Right atrium auricular region (tissue), 2 donors: ENCODE measurements around the gene GPC2. TPM values are rescaled to one million over a fixed set of nuclear protein-coding genes. Genes with fewer than 3 reads are reported as not detected.
A peak's percentile ranks its signal among the peaks of the same experiment; 100 is the strongest.
"Not testable (repeated sequence)": the region's sequence is repeated elsewhere in the genome, so short reads cannot be mapped to it uniquely, and the experiment has no call there.

Experiments used
- DNase-seq: peaks from one replicate; pipeline ENCODE4 v3.0.0-alpha.2; 2019; ENCODE audit warnings: low spot score
- H3K27ac ChIP-seq, 2 donors: fragments of 200-600 bp; sonication (generic); 1 replicate in 1 of 2; 2 replicates in 1 of 2; pipeline ENCODE4 v1.5.1; 2016 to 2019
- H3K27me3 ChIP-seq, 2 donors: fragments of 200-600 bp; sonication (generic); one replicate each; pipeline versions ENCODE4 v1.5.1 to v1.6.0; 2017 to 2019
- H3K36me3 ChIP-seq: fragments of 200-600 bp; sonication (generic); one replicate; pipeline ENCODE4 v1.5.1; 2016
- H3K4me1 ChIP-seq, 2 donors: fragments of 200-600 bp; sonication (generic); one replicate each; pipeline versions ENCODE4 v1.5.1 to v1.6.0; 2017 to 2019
- H3K4me3 ChIP-seq, 2 donors: fragments of 200-600 bp; sonication (generic); 1 replicate in 1 of 2; 2 replicates in 1 of 2; pipeline ENCODE4 v1.5.1; 2017 to 2019; ENCODE audit warnings: mild to moderate bottlenecking in 1 of 2, moderate library complexity in 1 of 2
- H3K9me3 ChIP-seq, 2 donors: fragments of 200-600 bp; sonication (generic); one replicate each; pipeline ENCODE4 v1.5.1; 2019
- total RNA-seq, 2 donors: library from RNA; depleted of rRNA; stranded (reverse); fragments of >200 nt; gene quantifications; one replicate each; pipeline ENCODE4 v1.1.0, GENCODE V29; 2016
- TF ChIP-seq, protein P1 (sequence below), 2 donors: fragments of 200-600 bp; sonication (generic); IDR thresholded peaks; one replicate each; pipeline ENCODE4 v1.5.1; 2019; ENCODE audit warnings: antibody characterized with exemption in 2 of 2

The GPC2 gene, protein sequence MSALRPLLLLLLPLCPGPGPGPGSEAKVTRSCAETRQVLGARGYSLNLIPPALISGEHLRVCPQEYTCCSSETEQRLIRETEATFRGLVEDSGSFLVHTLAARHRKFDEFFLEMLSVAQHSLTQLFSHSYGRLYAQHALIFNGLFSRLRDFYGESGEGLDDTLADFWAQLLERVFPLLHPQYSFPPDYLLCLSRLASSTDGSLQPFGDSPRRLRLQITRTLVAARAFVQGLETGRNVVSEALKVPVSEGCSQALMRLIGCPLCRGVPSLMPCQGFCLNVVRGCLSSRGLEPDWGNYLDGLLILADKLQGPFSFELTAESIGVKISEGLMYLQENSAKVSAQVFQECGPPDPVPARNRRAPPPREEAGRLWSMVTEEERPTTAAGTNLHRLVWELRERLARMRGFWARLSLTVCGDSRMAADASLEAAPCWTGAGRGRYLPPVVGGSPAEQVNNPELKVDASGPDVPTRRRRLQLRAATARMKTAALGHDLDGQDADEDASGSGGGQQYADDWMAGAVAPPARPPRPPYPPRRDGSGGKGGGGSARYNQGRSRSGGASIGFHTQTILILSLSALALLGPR
- under 1 TPM in 1 of 2 donors, not detected in 1; 0.12 TPM for total RNA-seq

DNA sequence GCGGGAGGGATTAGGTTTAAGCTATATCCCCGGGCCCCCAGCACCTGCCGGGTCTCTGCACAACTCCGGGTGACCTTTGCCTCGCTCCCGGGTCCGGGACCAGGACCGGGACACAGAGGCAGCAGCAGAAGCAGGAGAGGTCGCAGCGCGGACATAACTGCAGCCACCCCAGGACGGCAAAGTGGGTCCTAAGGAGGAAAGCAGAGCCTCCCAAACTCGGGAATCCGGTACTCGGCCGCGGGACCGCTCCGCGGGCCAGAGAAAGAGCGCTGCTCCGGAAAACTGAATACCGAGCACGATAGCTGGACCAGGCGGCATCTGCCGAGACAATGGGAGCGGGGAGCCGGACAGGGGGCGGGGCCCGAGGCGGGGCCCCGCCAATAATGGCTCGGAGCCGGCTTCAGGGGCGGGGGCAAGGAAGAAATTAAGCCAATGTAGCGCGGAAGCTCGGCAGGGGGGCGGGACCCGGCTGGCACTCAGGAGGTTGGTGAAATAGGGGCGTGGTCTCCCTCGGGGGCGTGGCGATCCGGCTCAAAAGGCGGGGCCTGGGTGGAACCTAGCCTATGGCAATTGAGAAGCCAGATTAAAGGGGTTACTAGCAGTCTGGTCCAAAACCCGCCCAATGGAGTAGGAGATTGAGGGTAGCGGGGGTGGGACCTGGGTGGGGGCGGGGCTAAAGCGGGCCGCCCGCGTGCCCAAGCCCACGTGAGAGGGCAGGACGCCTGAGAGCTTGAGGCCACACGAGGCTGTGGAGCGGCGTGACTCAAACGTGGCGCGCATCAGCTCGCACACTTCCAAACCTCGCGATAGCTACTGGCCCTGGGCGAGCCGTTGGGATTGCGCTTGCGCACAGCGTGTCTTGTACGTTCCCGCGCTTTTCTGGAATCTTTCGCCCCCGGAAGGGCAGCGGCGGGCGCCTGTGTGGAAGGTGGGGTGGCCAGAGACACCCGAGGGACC is at the start of gene GPC2, which contains the start of gene STAG3:
Gene GPC2 (minus strand): TSS at position 337 of the 957 bp plus-strand sequence. CDS start 182 bp downstream, at position 155.
Gene STAG3 (plus strand): TSS at position 874 of the 957 bp plus-strand sequence. CDS start 2,639 bp downstream, outside the sequence.
- TF ChIP-seq, protein P1, sequence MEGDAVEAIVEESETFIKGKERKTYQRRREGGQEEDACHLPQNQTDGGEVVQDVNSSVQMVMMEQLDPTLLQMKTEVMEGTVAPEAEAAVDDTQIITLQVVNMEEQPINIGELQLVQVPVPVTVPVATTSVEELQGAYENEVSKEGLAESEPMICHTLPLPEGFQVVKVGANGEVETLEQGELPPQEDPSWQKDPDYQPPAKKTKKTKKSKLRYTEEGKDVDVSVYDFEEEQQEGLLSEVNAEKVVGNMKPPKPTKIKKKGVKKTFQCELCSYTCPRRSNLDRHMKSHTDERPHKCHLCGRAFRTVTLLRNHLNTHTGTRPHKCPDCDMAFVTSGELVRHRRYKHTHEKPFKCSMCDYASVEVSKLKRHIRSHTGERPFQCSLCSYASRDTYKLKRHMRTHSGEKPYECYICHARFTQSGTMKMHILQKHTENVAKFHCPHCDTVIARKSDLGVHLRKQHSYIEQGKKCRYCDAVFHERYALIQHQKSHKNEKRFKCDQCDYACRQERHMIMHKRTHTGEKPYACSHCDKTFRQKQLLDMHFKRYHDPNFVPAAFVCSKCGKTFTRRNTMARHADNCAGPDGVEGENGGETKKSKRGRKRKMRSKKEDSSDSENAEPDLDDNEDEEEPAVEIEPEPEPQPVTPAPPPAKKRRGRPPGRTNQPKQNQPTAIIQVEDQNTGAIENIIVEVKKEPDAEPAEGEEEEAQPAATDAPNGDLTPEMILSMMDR (IDR thresholded peaks at IDR 0.05) = no peak
- peak within 1 kb of the TSS in 1 of 2 donors; percentile 18 for H3K27ac ChIP-seq
- no peaks in the 10 kb centered on the region for H3K36me3 ChIP-seq

DNA sequence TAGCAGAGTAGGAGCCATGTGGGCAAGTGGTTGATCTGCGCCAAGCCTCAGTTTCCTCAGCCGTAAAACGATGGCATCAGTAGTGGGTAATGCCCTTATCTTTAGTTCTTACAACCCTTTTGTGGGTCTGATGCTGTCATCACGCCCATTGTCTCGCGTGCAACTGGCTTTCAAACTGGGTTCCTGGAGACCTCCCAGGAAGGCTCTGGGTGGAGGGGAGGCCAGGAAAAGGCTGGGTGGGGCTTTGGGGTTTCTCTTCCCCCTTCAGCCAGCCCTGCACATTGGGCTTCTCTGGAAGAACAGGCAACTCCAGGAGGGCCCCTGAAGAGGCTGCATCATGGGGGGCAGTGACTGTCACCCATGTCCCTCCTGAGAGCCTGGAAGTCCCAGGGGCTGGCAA is 47.7 kb upstream of the GPC2 start:
- H3K4me3 ChIP-seq, DNase-seq, H3K4me1 ChIP-seq, H3K27ac ChIP-seq, H3K27me3 ChIP-seq, H3K9me3 ChIP-seq, H3K36me3 ChIP-seq: not testable (repeated sequence)

More for the DNA sequence above, at the start of gene GPC2, which contains the start of gene STAG3:
- Histone ChIP-seq H3K27me3 (no peaks in the 10 kb centered on the region), H3K4me1 (peaks cover 0 to 13% of the 10 kb centered on the region in 2 donors), H3K9me3 (no peaks in the 10 kb centered on the region), H3K4me3 (peak within 1 kb of the TSS; percentile 38 to 48)
- peak; percentile 94 for DNase-seq

DNA sequence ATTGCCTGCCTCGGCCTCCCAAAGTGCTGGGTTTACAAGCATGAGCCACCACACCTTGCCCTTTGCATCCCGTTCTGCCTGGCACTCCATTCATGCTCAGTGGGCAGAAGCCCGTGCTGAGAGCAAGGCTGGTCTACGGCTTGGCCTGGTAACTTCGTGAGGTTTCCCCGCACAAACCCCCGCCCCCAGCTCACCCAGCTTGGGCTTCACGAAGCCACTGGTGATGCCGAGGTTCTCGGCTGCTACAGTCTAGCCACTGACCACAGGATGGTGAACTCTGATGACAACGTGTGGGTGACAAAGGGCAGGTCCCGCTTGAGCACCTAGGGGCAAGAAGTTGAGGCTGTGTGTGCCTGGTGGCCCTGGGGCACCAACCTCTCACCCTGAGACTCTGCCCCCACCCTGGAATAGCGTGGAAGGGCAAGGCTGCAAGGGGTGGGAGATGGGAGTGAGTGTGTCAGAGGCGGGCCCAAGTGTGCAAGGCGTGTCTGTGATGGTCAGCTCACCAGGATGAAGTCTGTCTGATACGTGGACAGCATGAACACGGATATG is 46.3 kb upstream of the GPC2 start:
- H3K27me3 ChIP-seq, H3K27ac ChIP-seq, H3K4me3 ChIP-seq, H3K36me3 ChIP-seq, H3K9me3 ChIP-seq, DNase-seq, H3K4me1 ChIP-seq: not testable (repeated sequence)

DNA sequence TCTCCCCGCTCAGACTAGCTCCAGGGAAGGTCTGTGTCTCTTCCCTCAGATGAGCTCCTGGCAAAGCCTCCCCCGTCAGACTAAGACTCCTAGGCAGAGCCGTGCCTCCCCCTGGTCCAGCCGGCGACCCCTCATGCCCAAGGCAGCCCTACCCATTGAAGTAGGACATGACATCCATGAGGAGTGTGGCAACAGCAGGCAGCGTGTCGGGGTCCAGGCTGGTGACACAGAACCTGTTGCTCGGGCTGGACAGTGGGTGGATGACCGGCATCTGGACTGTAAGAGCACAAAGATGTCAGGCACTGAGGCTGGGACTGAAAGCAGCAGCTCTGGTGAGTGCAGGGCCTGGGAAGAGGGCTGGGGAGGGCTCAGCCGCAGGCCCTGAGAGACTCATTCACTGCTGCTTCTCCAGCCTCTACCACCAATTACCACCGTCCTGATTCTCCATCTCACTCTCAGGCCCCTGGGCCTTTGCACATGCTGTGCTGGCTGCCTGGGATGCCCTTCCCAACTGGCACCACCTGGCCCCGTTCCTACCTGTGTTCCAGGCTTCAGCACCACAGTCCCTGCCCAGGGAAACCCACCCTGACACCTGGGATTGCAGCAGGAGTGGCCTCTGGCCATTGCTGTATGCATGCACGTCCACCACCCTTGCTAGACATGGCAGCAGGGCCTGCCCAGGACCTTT is 45.4 kb upstream of the GPC2 start:
- H3K27me3 ChIP-seq = no peaks in the 10 kb centered on the region
- no peaks in the 10 kb centered on the region for H3K4me1 ChIP-seq
- DNase-seq = no peak
- TF ChIP-seq, protein P1 (IDR thresholded peaks at IDR 0.05) = no peak
- H3K4me3 ChIP-seq = no peak overlapping the region
- H3K27ac ChIP-seq = no peak overlapping the region
- no peaks in the 10 kb centered on the region for H3K36me3 ChIP-seq
- H3K9me3 ChIP-seq = no peaks in the 10 kb centered on the region

DNA sequence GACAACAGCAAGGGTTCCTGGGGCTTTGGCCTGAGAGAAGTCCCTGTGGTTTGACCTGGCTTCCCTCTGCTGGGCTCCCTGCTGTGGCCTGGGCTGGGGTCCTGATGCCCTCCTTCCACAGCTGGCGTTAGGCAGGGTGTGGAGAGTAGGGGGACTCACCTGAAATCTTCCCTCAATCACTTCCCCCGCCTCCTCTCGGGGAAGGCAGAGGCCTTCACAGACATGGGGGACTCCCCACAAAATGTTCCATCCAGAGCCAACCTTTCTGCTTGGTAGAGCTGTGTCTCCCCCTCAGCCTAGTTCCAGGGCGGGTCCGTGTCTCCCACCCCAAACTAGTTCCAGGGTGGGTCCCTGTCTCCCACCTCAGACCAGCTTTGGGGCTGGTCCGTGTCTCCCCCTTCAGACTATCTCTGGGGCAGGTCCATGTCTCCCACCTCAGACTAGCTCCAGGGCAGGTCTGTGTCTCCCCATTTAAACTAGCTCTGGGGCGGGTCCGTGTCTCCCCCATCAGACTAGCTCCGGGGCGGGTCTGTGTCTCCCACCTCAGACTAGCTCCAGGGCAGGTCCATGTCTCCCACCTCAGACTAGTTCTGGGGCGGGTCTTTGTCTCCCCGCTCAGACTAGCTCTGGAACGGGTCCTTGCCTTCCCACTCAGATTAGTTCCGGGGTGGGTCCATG is 44.7 kb upstream of the GPC2 start:
- no peaks in the 10 kb centered on the region for H3K9me3 ChIP-seq
- H3K27ac ChIP-seq = no peak overlapping the region
- no peak for DNase-seq
- TF ChIP-seq, protein P1 (IDR thresholded peaks at IDR 0.05) = no peak
- no peaks in the 10 kb centered on the region for H3K36me3 ChIP-seq
- H3K4me1 ChIP-seq = no peaks in the 10 kb centered on the region
- H3K4me3 ChIP-seq = no peak overlapping the region
- H3K27me3 ChIP-seq = no peaks in the 10 kb centered on the region
